IMR-90 (cell line): ENCODE results near the gene NPAS2. TPM values are rescaled to one million over a fixed set of nuclear protein-coding genes. Genes with fewer than 3 reads are reported as not detected.

Experiments used
- ATAC-seq: fragments of 200-7000 bp; cut with Tn5 transposase; 2 replicates; pipeline ENCODE4 v1.9.1; 2020; ENCODE audit warnings: low read depth, mild to moderate bottlenecking, moderate library complexity
- BruUV-seq: library from RNA; stranded (reverse); fragments of 400-500 nt; replicated peaks from 2 replicates; lab custom pipeline; 2021; lab: Mats Ljungman, UMichigan
- CTCF ChIA-PET: fragments of 300-600 bp; formaldehyde crosslinking; extraction: SDS; loops from one replicate; lab custom pipeline; 2021; ENCODE audit warnings: antibody characterized with exemption; lab: Yijun Ruan, JAX
- POLR2A ChIA-PET: fragments of 300-600 bp; sonication (Branson Sonifier 250); formaldehyde crosslinking; loops from one replicate; lab custom pipeline; 2022; ENCODE audit warnings: antibody characterized with exemption; ENCODE audit not compliant: unreplicated experiment; lab: Charles Lee
- DNase-seq: peaks from one replicate; pipeline ENCODE4 v3.0.0; 2013
- H2AFZ ChIP-seq: replicated peaks from 2 replicates; pipeline ENCODE3; 2013; ENCODE audit warnings: low read length, mild to moderate bottlenecking; ENCODE audit not compliant: poor library complexity
- H2AK5ac ChIP-seq: 2 replicates; pipeline ENCODE4 v1.6.1; 2013; ENCODE audit warnings: low read depth, low read length, inconsistent platforms
- H2AK9ac ChIP-seq: replicated peaks from 2 replicates; pipeline ENCODE3; 2013; ENCODE audit warnings: mild to moderate bottlenecking, low read depth, low read length, moderate library complexity; ENCODE audit not compliant: poor library complexity
- H2BK120ac ChIP-seq: 2 replicates; pipeline ENCODE4 v1.6.1; 2013; ENCODE audit warnings: low read depth, low read length, inconsistent platforms
- H2BK15ac ChIP-seq: 3 replicates; pipeline ENCODE4 v1.6.1; 2013; ENCODE audit warnings: low read depth, low read length, inconsistent platforms
- H2BK20ac ChIP-seq: 2 replicates; pipeline ENCODE4 v1.6.1; 2013; ENCODE audit warnings: low read depth, mild to moderate bottlenecking, inconsistent platforms, low read length, moderate library complexity
- H2BK5ac ChIP-seq: 2 replicates; pipeline ENCODE4 v1.6.1; 2013; ENCODE audit warnings: mild to moderate bottlenecking, low read depth, low read length, inconsistent platforms; ENCODE audit not compliant: poor library complexity, severe bottlenecking
- H3K14ac ChIP-seq: replicated peaks from 2 replicates; pipeline ENCODE4 v1.6.1; 2013; ENCODE audit warnings: low read depth, low read length, inconsistent platforms
- H3K18ac ChIP-seq: 2 replicates; pipeline ENCODE4 v1.6.1; 2013; ENCODE audit warnings: low read depth, low read length, control low read depth
- H3K23ac ChIP-seq: 2 replicates; pipeline ENCODE4 v1.6.1; 2013; ENCODE audit warnings: low read depth, low read length, inconsistent platforms
- H3K27ac ChIP-seq: 2 replicates; pipeline ENCODE4 v1.5.1; 2013; ENCODE audit warnings: mild to moderate bottlenecking, control low read depth, low read length; ENCODE audit not compliant: insufficient read depth
- H3K27me3 ChIP-seq: 2 replicates; pipeline ENCODE4 v1.6.1; 2013; ENCODE audit warnings: low read length; ENCODE audit not compliant: control insufficient read depth, insufficient read depth
- H3K36me3 ChIP-seq: 2 replicates; pipeline ENCODE4 v1.6.1; 2013; ENCODE audit warnings: low read length, mixed read lengths; ENCODE audit not compliant: control insufficient read depth, insufficient read depth
- H3K4ac ChIP-seq: 2 replicates; pipeline ENCODE4 v1.6.1; 2013; ENCODE audit warnings: low read depth, low read length, inconsistent platforms
- H3K4me1 ChIP-seq: 2 replicates; pipeline ENCODE4 v1.6.1; 2013; ENCODE audit warnings: low read length, mixed read lengths; ENCODE audit not compliant: control insufficient read depth, insufficient read depth
- H3K4me2 ChIP-seq: 2 replicates; pipeline ENCODE4 v1.6.1; 2013; ENCODE audit warnings: low read depth, mild to moderate bottlenecking, control low read depth, low read length, moderate library complexity
- H3K4me3 ChIP-seq: 2 replicates; pipeline ENCODE4 v1.5.1; 2013; ENCODE audit warnings: low read depth, mild to moderate bottlenecking, control low read depth, low read length, moderate library complexity; ENCODE audit not compliant: insufficient read depth
- H3K56ac ChIP-seq: 2 replicates; pipeline ENCODE4 v1.6.1; 2013; ENCODE audit warnings: low read length, inconsistent platforms; ENCODE audit not compliant: insufficient read depth; ENCODE audit errors: extremely low read depth
- H3K79me1 ChIP-seq, 2 experiments: 2 replicates each; pipeline ENCODE4 v1.6.1; 2013; ENCODE audit warnings: low read length in 2 of 2, inconsistent platforms in 1 of 2, low read depth in 1 of 2
- H3K9ac ChIP-seq: 2 replicates; pipeline ENCODE4 v1.6.1; 2013; ENCODE audit warnings: low read depth, low read length, control low read depth
- H3K9me1 ChIP-seq: 2 replicates; pipeline ENCODE4 v1.6.1; 2013; ENCODE audit warnings: low read length, inconsistent platforms; ENCODE audit not compliant: insufficient read depth
- H3K9me3 ChIP-seq: 2 replicates; pipeline ENCODE4 v1.6.1; 2013; ENCODE audit warnings: low read length; ENCODE audit not compliant: control insufficient read depth, insufficient read depth
- H4K20me1 ChIP-seq: 2 replicates; pipeline ENCODE4 v1.6.1; 2013; ENCODE audit warnings: low read length, inconsistent platforms; ENCODE audit not compliant: insufficient read depth
- H4K5ac ChIP-seq: 2 replicates; pipeline ENCODE4 v1.6.1; 2013; ENCODE audit warnings: mild to moderate bottlenecking, low read depth, low read length, control low read depth
- H4K8ac ChIP-seq, 2 experiments: 2 replicates each; pipeline ENCODE4 v1.6.1; 2013; ENCODE audit warnings: low read depth in 2 of 2, low read length in 2 of 2, control low read depth in 1 of 2, inconsistent platforms in 1 of 2
- H4K91ac ChIP-seq: 2 replicates; pipeline ENCODE4 v1.6.1; 2013; ENCODE audit warnings: low read depth, low read length, inconsistent platforms; ENCODE audit not compliant: insufficient read depth
- BHLHE40 ChIP-seq: fragments of 150-350 bp; IDR thresholded peaks from 2 replicates; pipeline ENCODE4 v1.6.1; 2016; ENCODE audit warnings: mild to moderate bottlenecking, low read depth, low read length
- CEBPB ChIP-seq: IDR thresholded peaks from 2 replicates; pipeline ENCODE4 v1.6.1; 2012; ENCODE audit warnings: low read depth, low read length, improper control_type of control experiment
- CHD1 ChIP-seq: IDR thresholded peaks from 2 replicates; pipeline ENCODE4 v1.6.1; 2012; ENCODE audit warnings: low read depth, low read length, improper control_type of control experiment
- CTCF ChIP-seq: conservative IDR thresholded peaks from 2 replicates; pipeline ENCODE4 v1.5.1; 2012; ENCODE audit warnings: mild to moderate bottlenecking, low read depth, low read length, improper control_type of control experiment
- FOS ChIP-seq: fragments of 150-350 bp; IDR thresholded peaks from 2 replicates; pipeline ENCODE4 v1.6.1; 2016; ENCODE audit warnings: low read depth, low read length
- MAFK ChIP-seq: IDR thresholded peaks from 2 replicates; pipeline ENCODE4 v1.6.1; 2012; ENCODE audit warnings: low read depth, low read length, improper control_type of control experiment
- MXI1 ChIP-seq: IDR thresholded peaks from 2 replicates; pipeline ENCODE4 v1.6.1; 2012; ENCODE audit warnings: low read depth, mild to moderate bottlenecking, low read length, moderate library complexity, borderline replicate concordance
- NFE2L2 ChIP-seq: fragments of 150-350 bp; IDR thresholded peaks from 2 replicates; pipeline ENCODE4 v1.6.1; 2016; ENCODE audit warnings: low read depth, mild to moderate bottlenecking, low read length
- RAD21 ChIP-seq: IDR thresholded peaks from 2 replicates; pipeline ENCODE4 v1.6.1; 2012; ENCODE audit warnings: low read length, improper control_type of control experiment
- RCOR1 ChIP-seq: IDR thresholded peaks from 2 replicates; pipeline ENCODE4 v1.6.1; 2012; ENCODE audit warnings: mild to moderate bottlenecking, low read length, improper control_type of control experiment; ENCODE audit not compliant: insufficient replicate concordance
- RFX5 ChIP-seq: IDR thresholded peaks from 2 replicates; pipeline ENCODE4 v1.8.0; 2012; ENCODE audit warnings: low read depth, mild to moderate bottlenecking, low read length, moderate library complexity
- SMC3 ChIP-seq: fragments of 150-350 bp; IDR thresholded peaks from 2 replicates; pipeline ENCODE4 v1.6.1; 2016; ENCODE audit warnings: low read depth, mild to moderate bottlenecking, antibody characterized with exemption, low read length, moderate library complexity
- USF2 ChIP-seq: fragments of 150-350 bp; IDR thresholded peaks from 2 replicates; pipeline ENCODE4 v1.6.1; 2017; ENCODE audit warnings: mild to moderate bottlenecking, antibody characterized with exemption, low read length, low read depth
- WGBS, 2 experiments: methylation state at CpG; one replicate each; pipeline versions ENCODE4 v1.1.5 to v1.1.7; 2013; ENCODE audit warnings: missing lambda C conversion rate in 2 of 2; ENCODE audit not compliant: insufficient read length in 1 of 2; ENCODE audit errors: extremely low coverage in 2 of 2; 5-methylcytosine and 5-hydroxymethylcytosine counted together
- dilution Hi-C: fragments of 300-500 bp; cut with HindIII; formaldehyde crosslinking; loops from one replicate; pipeline ENCODE4 v1.14.3; 2018; ENCODE audit warnings: low sequenced_read_pairs; ENCODE audit not compliant: unreplicated experiment
- in situ Hi-C: fragments of 300-500 bp; cut with MboI; formaldehyde crosslinking; loops from 3 replicates; pipeline ENCODE4 v1.14.3; 2019; ENCODE audit warnings: low sequenced_read_pairs, inconsistent platforms, mixed read lengths
- intact Hi-C: fragments of 100-400 bp; cut with micrococcal nuclease; formaldehyde crosslinking; loops from 2 replicates; pipeline ENCODE4 v1.10.0; 2022
- polyA plus RNA-seq, 3 experiments: library from polyadenylated mRNA; depleted of rRNA; stranded (reverse); fragments of >200 nt; gene quantifications; 2 replicates each; pipeline ENCODE4 v1.2.3, GENCODE V29; 2012; ENCODE audit warnings: low replicate concordance in 1 of 3
- total RNA-seq: library from RNA; depleted of rRNA; stranded (reverse); fragments of >200 nt; gene quantifications from 2 replicates; pipeline ENCODE4 v1.2.3, GENCODE V29; 2012

The NPAS2 gene
- total and polyA plus RNA-seq, 2 of the 4 experiments (the other 2 are of a cell fraction) = 5.2 to 14.8 TPM

- no peaks in the 10 kb centered on the region for H3K27me3 ChIP-seq
- intact Hi-C loops (no loop called here), in situ Hi-C loops (no loop called here), dilution Hi-C loops (no loop called here)
- no peaks in the 10 kb centered on the region for H3K36me3 ChIP-seq
- H2AK9ac ChIP-seq = no peak overlapping the region
- H3K4me1 ChIP-seq = peaks cover 6% of the 10 kb centered on the region; the same call in 1 of the 2 replicates
- no peak overlapping the region for H3K23ac ChIP-seq
- no peak overlapping the region for H3K18ac ChIP-seq
- no peak overlapping the region for H2BK20ac ChIP-seq
- WGBS, 2 experiments = 97% methylated on average over 6 of the region's 12 CpGs; no CpG with 5 or more reads in 1 of the 2 experiments
- no peak overlapping the region; the same call in 1 of the 2 replicates for H3K4ac ChIP-seq
- 0 out of 2 replicates have a peak overlapping the region, but pooled peaks have one; percentile 8 for H3K14ac ChIP-seq
- H3K79me1 ChIP-seq = no peaks in the 10 kb centered on the region
- no peak overlapping the region for H3K27ac ChIP-seq
- no peak overlapping the region for H2BK15ac ChIP-seq
- no peak overlapping the region for H4K5ac ChIP-seq
- H2BK120ac ChIP-seq = no peak overlapping the region
- no peak overlapping the region for H3K4me3 ChIP-seq
- H3K56ac ChIP-seq = no peak overlapping the region
- ATAC-seq = no peak
- no peak overlapping the region for H4K8ac ChIP-seq
- no peaks in the 10 kb centered on the region for H4K20me1 ChIP-seq
- ChIA-PET CTCF (interaction anchor here (1.0 to 1.1 kb wide), 2 partner anchors 11 to 12 kb away, joined by 3 read pairs; no protein-coding TSS in a partner anchor), POLR2A (interaction anchor here (0.6 kb wide), 1 partner anchor 500 kb away, joined by 3 read pairs; no protein-coding TSS in a partner anchor)
- no TSS peak for BruUV-seq
- H4K91ac ChIP-seq = no peak overlapping the region
- H3K9ac ChIP-seq = no peak overlapping the region
- no peak overlapping the region for H2BK5ac ChIP-seq
- no peak for DNase-seq
- H2AK5ac ChIP-seq = no peak overlapping the region
- no peak for TF ChIP-seq MXI1
- TF ChIP-seq USF2 = no peak
- TF ChIP-seq NFE2L2 = no peak
- TF ChIP-seq BHLHE40 = no peak
- no peak for TF ChIP-seq MAFK
- no peak for TF ChIP-seq CEBPB
- no peak for TF ChIP-seq CHD1
- no peak for TF ChIP-seq SMC3
- TF ChIP-seq CTCF = no peak
- TF ChIP-seq RAD21 = no peak
- no peak for TF ChIP-seq RFX5
- no peak for TF ChIP-seq FOS
- no peak for TF ChIP-seq RCOR1
- no peak overlapping the region for H3K4me2 ChIP-seq
- no peak overlapping the region for H2AFZ ChIP-seq
- no peaks in the 10 kb centered on the region for H3K9me3 ChIP-seq
- H3K9me1 ChIP-seq = peaks cover 5% of the 10 kb centered on the region
Observed at GRCh38 chr2:100778637-100779450, 41.1 kb upstream of the NPAS2 start.
